ENCODE measurements around the gene SYNDIG1. TPM values are rescaled to one million over a fixed set of nuclear protein-coding genes. Genes with fewer than 3 reads are reported as not detected.
"Not testable (repeated sequence)": the region's sequence is repeated elsewhere in the genome, so short reads cannot be mapped to it uniquely, and the experiment has no call there.

SYNDIG1 gene
- total RNA-seq, 1 experiment from 2014 or later = 5.4 TPM

DNA sequence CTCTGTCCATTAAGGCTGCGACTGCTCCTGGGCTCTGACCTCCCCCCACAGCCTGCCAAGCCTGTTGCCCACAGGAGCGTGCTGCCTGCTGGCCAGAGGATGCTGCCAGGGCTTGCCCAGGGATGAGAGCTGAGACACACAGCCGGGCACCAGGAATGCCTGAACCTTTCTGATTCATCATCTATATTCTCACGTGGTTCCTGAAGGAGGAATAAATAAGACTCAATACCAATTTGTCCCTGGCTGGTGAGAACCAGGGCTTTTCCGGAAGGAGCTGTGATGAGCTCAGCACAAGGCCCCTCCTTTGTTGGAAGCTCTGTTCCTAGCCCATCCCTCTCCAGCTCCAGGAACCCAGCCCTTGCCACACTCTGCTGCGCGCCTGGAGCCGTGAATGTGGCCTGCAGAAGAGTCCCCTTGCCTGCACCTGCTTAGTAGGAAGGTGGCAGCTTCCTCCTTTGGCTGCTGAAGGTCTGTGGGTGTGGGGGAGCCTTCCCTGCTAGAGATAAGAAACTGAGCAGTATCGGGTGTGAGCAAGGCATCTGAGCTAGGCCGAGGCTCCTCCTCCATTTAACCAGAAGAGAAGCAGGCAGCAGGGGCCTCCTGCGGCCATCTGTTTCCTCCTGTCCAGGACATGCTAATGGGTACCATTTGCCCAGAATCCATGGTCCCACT is 37.9 kb downstream of the SYNDIG1 start:
- Histone ChIP-seq H3T11ph (ENCODE audit: low read length) (no peak overlapping the region), H3K9me3 (ENCODE audit: control insufficient read depth, low read depth, low read length) (no peaks in the 10 kb centered on the region), H3K9ac (ENCODE audit: extremely low read depth, insufficient read length, low read length) (no peak overlapping the region), H2AK5ac (ENCODE audit: insufficient read length, low read length) (no peak overlapping the region), H3K4me2 (ENCODE audit: insufficient read depth, insufficient read length, low read length) (no peak overlapping the region), H2BK120ac (ENCODE audit: low read depth, low read length, poor library complexity, severe bottlenecking) (no peak overlapping the region), H2AFZ (ENCODE audit: low read length) (no peak overlapping the region), H4K5ac (ENCODE audit: insufficient read length, low read depth, low read length) (peak overlapping the region; percentile 38), H3K18ac (ENCODE audit: insufficient read length, low read depth, low read length) (no peak overlapping the region), H2BK15ac (ENCODE audit: low read depth, low read length) (no peak overlapping the region), H3K79me2 (ENCODE audit: insufficient read depth, low read length) (no peaks in the 10 kb centered on the region), H3K14ac (ENCODE audit: insufficient read depth, low read length) (no peak overlapping the region; the same call in 1 of the 2 replicates), H3K4ac (ENCODE audit: low read depth, low read length) (no peak overlapping the region), H3K4me1 (ENCODE audit: insufficient read depth, low read length) (no peaks in the 10 kb centered on the region), H3K23me2 (ENCODE audit: insufficient read length, low read depth, low read length, poor library complexity, severe bottlenecking) (no peaks in the 10 kb centered on the region), H2BK5ac (ENCODE audit: insufficient read length, low read length) (no peak overlapping the region), H3K79me1 (ENCODE audit: insufficient read depth, low read depth, low read length, poor library complexity, severe bottlenecking) (no peaks in the 10 kb centered on the region), H2BK20ac (ENCODE audit: low read depth, low read length, poor library complexity, severe bottlenecking) (no peak overlapping the region), H3K27ac (ENCODE audit: insufficient read length, low read depth, low read length) (no peak overlapping the region), H4K8ac (replicated peaks; ENCODE audit: insufficient read length, low read depth, low read length) (no peak overlapping the region), H3K23ac (ENCODE audit: insufficient read length, low read depth, low read length) (no peak overlapping the region), H4K91ac (ENCODE audit: insufficient read length, low read depth, low read length) (no peak overlapping the region), H4K20me1 (ENCODE audit: control insufficient read depth, insufficient read depth, insufficient read length) (no peaks in the 10 kb centered on the region), H3K27me3 (ENCODE audit: insufficient read depth, low read length) (no peaks in the 10 kb centered on the region), H2BK12ac (ENCODE audit: insufficient read length, low read depth, low read length) (no peak overlapping the region), H3K56ac (ENCODE audit: insufficient read length, low read depth, low read length) (no peak overlapping the region)
- Mint-ChIP-seq H3K36me3 (ENCODE audit: insufficient read depth in 1 of 3, low read depth in 3 of 3) (peaks cover 4 to 31% (median 8%) of the 10 kb centered on the region in 3 experiments; a peak in 6 of 7 replicates), H3K27ac (no peak overlapping the region), H3K4me3 (no peak overlapping the region), H3K9me3 (peaks cover 9 to 10% of the 10 kb centered on the region in 2 experiments), H3K27me3 (ENCODE audit: low read depth) (no peaks in the 10 kb centered on the region; the same call in 1 of the 2 replicates), H3K4me1 (peaks cover 5 to 19% of the 10 kb centered on the region in 2 experiments)
- WGBS (ENCODE audit: extremely low coverage, insufficient read length, low lambda C conversion rate) = no CpG with 5 or more reads among the region's 11 CpGs
- no peak for DNase-seq
- TF ChIP-seq, protein P1, sequence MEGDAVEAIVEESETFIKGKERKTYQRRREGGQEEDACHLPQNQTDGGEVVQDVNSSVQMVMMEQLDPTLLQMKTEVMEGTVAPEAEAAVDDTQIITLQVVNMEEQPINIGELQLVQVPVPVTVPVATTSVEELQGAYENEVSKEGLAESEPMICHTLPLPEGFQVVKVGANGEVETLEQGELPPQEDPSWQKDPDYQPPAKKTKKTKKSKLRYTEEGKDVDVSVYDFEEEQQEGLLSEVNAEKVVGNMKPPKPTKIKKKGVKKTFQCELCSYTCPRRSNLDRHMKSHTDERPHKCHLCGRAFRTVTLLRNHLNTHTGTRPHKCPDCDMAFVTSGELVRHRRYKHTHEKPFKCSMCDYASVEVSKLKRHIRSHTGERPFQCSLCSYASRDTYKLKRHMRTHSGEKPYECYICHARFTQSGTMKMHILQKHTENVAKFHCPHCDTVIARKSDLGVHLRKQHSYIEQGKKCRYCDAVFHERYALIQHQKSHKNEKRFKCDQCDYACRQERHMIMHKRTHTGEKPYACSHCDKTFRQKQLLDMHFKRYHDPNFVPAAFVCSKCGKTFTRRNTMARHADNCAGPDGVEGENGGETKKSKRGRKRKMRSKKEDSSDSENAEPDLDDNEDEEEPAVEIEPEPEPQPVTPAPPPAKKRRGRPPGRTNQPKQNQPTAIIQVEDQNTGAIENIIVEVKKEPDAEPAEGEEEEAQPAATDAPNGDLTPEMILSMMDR (conservative IDR thresholded peaks at IDR 0.05) = no peak

DNA sequence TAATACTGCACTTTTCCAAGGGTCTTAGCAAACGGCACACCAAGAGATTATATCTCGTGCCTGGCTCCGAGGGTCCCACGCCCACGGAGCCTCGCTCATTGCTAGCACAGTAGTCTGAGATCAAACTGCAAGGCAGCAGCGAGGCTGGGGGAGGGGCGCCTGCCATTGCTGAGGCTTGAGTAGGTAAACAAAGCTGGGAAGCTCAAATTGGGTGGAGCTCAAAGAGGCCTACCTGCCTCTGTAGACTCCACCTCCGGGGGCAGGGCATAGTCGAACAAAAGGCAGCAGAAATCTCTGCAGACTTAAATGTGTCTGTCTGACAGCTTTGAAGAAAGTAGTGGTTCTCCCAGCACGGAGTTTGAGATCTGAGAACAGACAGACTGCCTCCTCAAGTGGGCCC is 43.0 kb downstream of the SYNDIG1 start:
- not testable (repeated sequence) for H3K79me1 ChIP-seq (ENCODE audit: insufficient read depth, low read depth, low read length, poor library complexity, severe bottlenecking); H3T11ph ChIP-seq (ENCODE audit: low read length); H4K5ac ChIP-seq (ENCODE audit: insufficient read length, low read depth, low read length); H3K27ac ChIP-seq (ENCODE audit: insufficient read length, low read depth, low read length); H2BK5ac ChIP-seq (ENCODE audit: insufficient read length, low read length); H3K23me2 ChIP-seq (ENCODE audit: insufficient read length, low read depth, low read length, poor library complexity, severe bottlenecking); H3K18ac ChIP-seq (ENCODE audit: insufficient read length, low read depth, low read length); H2AFZ ChIP-seq (ENCODE audit: low read length); H3K14ac ChIP-seq (ENCODE audit: insufficient read depth, low read length); H4K8ac ChIP-seq (replicated peaks; ENCODE audit: insufficient read length, low read depth, low read length); H4K20me1 ChIP-seq (ENCODE audit: control insufficient read depth, insufficient read depth, insufficient read length); H3K9me3 ChIP-seq (ENCODE audit: control insufficient read depth, low read depth, low read length); H3K4me2 ChIP-seq (ENCODE audit: insufficient read depth, insufficient read length, low read length); H3K27me3 Mint-ChIP-seq (ENCODE audit: low read depth); H3K56ac ChIP-seq (ENCODE audit: insufficient read length, low read depth, low read length); H3K4me1 Mint-ChIP-seq; H3K4me3 Mint-ChIP-seq; H2BK15ac ChIP-seq (ENCODE audit: low read depth, low read length); H3K4me1 ChIP-seq (ENCODE audit: insufficient read depth, low read length); H3K9ac ChIP-seq (ENCODE audit: extremely low read depth, insufficient read length, low read length); H2BK20ac ChIP-seq (ENCODE audit: low read depth, low read length, poor library complexity, severe bottlenecking); H2AK5ac ChIP-seq (ENCODE audit: insufficient read length, low read length); H3K23ac ChIP-seq (ENCODE audit: insufficient read length, low read depth, low read length); H3K79me2 ChIP-seq (ENCODE audit: insufficient read depth, low read length); H3K27me3 ChIP-seq (ENCODE audit: insufficient read depth, low read length); DNase-seq; H2BK12ac ChIP-seq (ENCODE audit: insufficient read length, low read depth, low read length); H2BK120ac ChIP-seq (ENCODE audit: low read depth, low read length, poor library complexity, severe bottlenecking); H3K4ac ChIP-seq (ENCODE audit: low read depth, low read length); H4K91ac ChIP-seq (ENCODE audit: insufficient read length, low read depth, low read length)
- Mint-ChIP-seq H3K36me3 (ENCODE audit: insufficient read depth in 1 of 3, low read depth in 3 of 3) (peaks cover 9 to 45% (median 17%) of the 10 kb centered on the region in 3 experiments), H3K9me3 (peaks cover 21 to 23% of the 10 kb centered on the region in 2 experiments), H3K27ac (peak overlapping the region in 1 of 3 experiments; percentile 14; a peak in 1 of 7 replicates)
- no CpG with 5 or more reads among the region's 11 CpGs for WGBS (ENCODE audit: extremely low coverage, insufficient read length, low lambda C conversion rate)
